Testis (tissue), 3 donors: Measurements from ENCODE around the gene TEAD1. TPM values are rescaled to one million over a fixed set of nuclear protein-coding genes. Genes with fewer than 3 reads are reported as not detected.

Experiments
- DNase-seq: peaks from one replicate; pipeline ENCODE4 v3.0.0-alpha.2; 2019
- H3K27ac ChIP-seq, 2 donors: fragments of 200-600 bp; sonication (generic); one replicate each; pipeline ENCODE4 v1.5.1; 2019
- H3K27me3 ChIP-seq: fragments of 200-600 bp; sonication (generic); one replicate; pipeline ENCODE4 v1.5.1; 2019
- H3K36me3 ChIP-seq: fragments of 200-600 bp; sonication (generic); one replicate; pipeline ENCODE4 v1.5.1; 2017; ENCODE audit warnings: low read depth; ENCODE audit errors: missing control alignments
- H3K4me1 ChIP-seq: fragments of 200-600 bp; sonication (generic); one replicate; pipeline ENCODE4 v1.5.1; 2019
- H3K4me3 ChIP-seq, 2 donors: fragments of 200-600 bp; sonication (generic); one replicate each; pipeline ENCODE4 v1.5.1; 2017 to 2019
- H3K9me3 ChIP-seq: fragments of 200-600 bp; sonication (generic); one replicate; pipeline ENCODE4 v1.5.1; 2017
- POLR2A ChIP-seq: fragments of 450-650 bp; IDR thresholded peaks from one replicate; pipeline ENCODE4 v1.6.1; 2017; ENCODE audit warnings: antibody characterized with exemption, mild to moderate bottlenecking, moderate library complexity
- WGBS, 2 donors: methylation state at CpG; one replicate each; pipeline ENCODE4 v1.1.5; 2018; 5-methylcytosine and 5-hydroxymethylcytosine counted together
- intact Hi-C: fragments of 100-400 bp; cut with DNase I; formaldehyde crosslinking; loops from one replicate; pipeline ENCODE4 v1.15.1; 2023; ENCODE audit warnings: low total_unique reads
- polyA plus RNA-seq: library from polyadenylated mRNA; stranded (reverse); fragments of 350-450 nt; fragmentation: Illumina TruSeq; extraction: RNeasy Lipid Tissue Mini Kit (QIAGEN cat#74804); gene quantifications from one replicate; pipeline ENCODE4 v1.2.3, GENCODE V29; 2014; ENCODE audit warnings: low read depth, low replicate concordance; ENCODE audit not compliant: insufficient read depth
- total RNA-seq, 2 donors: library from RNA; depleted of rRNA; stranded (reverse); fragments of >200 nt; gene quantifications; one replicate each; pipeline ENCODE4 v1.2.3, GENCODE V29; 2016
- TF ChIP-seq, protein P1 (sequence below), 3 experiments: fragments of 450-650 bp in 2 of 3; fragments of 200-600 bp in 1 of 3; sonication (generic) in 1 of 3; IDR thresholded peaks; one replicate each; pipeline ENCODE4 v1.5.1; 2016 to 2019; ENCODE audit warnings: antibody characterized with exemption in 3 of 3, mild to moderate bottlenecking in 2 of 3, moderate library complexity in 1 of 3

TEAD1 gene
- total and polyA plus RNA-seq, 3 donors from 2014 or later, result 24.6 to 78.1 (median 63.5) TPM

DNA sequence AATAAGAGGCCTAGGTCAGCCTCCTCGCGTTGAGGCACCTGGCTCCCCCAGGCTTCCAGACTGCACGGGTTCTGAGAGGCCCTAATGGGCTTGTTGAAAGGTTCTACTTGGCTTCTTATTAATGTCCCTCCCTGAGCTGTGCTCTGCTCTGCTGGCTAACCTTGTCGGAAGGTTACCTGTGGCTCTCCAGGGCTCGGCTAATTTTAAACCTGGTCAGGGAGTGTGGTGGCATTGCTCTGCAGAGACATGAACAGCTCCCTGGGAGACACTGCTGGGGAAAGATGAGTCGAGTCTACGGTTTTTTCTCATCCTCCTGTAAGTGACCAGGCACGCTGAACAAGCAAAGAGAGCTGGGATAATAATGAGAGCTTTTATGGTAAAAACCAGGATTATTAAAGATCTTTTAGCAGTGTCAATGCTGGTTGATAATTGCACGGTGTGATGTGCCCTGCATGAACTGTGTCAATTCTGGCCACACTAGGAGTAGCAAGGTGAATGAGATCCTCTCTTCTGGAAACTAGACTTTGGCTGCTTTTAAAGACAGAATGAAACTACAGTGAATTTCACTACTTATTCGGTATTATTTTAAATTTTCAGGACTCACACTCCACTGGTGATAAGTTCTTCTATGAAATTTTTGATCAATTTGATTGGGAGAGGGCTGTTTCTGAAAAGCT, 70.7 kb downstream of the TEAD1 start:
- no peaks in the 10 kb centered on the region for H3K9me3 ChIP-seq
- H3K27ac ChIP-seq, result no peak overlapping the region
- H3K27me3 ChIP-seq, result no peaks in the 10 kb centered on the region
- no peaks in the 10 kb centered on the region for H3K36me3 ChIP-seq
- TF ChIP-seq POLR2A, result peak; percentile 8
- TF ChIP-seq, protein P1, sequence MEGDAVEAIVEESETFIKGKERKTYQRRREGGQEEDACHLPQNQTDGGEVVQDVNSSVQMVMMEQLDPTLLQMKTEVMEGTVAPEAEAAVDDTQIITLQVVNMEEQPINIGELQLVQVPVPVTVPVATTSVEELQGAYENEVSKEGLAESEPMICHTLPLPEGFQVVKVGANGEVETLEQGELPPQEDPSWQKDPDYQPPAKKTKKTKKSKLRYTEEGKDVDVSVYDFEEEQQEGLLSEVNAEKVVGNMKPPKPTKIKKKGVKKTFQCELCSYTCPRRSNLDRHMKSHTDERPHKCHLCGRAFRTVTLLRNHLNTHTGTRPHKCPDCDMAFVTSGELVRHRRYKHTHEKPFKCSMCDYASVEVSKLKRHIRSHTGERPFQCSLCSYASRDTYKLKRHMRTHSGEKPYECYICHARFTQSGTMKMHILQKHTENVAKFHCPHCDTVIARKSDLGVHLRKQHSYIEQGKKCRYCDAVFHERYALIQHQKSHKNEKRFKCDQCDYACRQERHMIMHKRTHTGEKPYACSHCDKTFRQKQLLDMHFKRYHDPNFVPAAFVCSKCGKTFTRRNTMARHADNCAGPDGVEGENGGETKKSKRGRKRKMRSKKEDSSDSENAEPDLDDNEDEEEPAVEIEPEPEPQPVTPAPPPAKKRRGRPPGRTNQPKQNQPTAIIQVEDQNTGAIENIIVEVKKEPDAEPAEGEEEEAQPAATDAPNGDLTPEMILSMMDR (IDR thresholded peaks at IDR 0.05), result no peak
- no peak for DNase-seq
- intact Hi-C loops, result no loop called here
- peaks cover 7% of the 10 kb centered on the region for H3K4me1 ChIP-seq
- 55 to 69% methylated on average over 10 of the region's 10 CpGs for WGBS, 2 donors
- H3K4me3 ChIP-seq, result no peak overlapping the region

DNA sequence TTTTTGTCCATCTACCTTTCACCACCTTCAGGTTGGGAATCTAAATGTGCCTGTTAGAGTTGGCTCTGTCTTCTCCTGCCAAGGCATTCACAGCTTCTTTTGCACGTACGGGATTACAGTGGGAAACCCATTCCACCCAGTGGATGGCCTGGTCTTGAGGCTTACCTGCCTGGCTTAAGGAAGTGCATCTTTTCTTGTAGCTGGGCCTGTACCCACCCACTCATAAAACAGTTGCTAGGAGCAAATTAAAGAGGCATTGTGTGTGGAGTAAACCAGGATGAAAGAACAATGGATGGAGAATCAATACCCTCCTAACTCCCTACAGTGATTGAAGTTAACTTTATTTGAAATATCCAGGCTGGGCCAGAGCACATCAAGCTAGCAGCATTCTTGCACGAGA, 71.6 kb downstream of the TEAD1 start:
- intact Hi-C loops, result no loop called here
- Histone ChIP-seq H3K4me1 (peaks cover 7% of the 10 kb centered on the region), H3K27ac (no peak overlapping the region), H3K27me3 (no peaks in the 10 kb centered on the region), H3K36me3 (no peaks in the 10 kb centered on the region), H3K4me3 (no peak overlapping the region), H3K9me3 (no peaks in the 10 kb centered on the region)
- DNase-seq, result no peak
- 78 to 88% methylated on average over 3 of the region's 3 CpGs for WGBS, 2 donors
- TF ChIP-seq, protein P1 (IDR thresholded peaks at IDR 0.05), result no peak
- TF ChIP-seq POLR2A, result no peak

DNA sequence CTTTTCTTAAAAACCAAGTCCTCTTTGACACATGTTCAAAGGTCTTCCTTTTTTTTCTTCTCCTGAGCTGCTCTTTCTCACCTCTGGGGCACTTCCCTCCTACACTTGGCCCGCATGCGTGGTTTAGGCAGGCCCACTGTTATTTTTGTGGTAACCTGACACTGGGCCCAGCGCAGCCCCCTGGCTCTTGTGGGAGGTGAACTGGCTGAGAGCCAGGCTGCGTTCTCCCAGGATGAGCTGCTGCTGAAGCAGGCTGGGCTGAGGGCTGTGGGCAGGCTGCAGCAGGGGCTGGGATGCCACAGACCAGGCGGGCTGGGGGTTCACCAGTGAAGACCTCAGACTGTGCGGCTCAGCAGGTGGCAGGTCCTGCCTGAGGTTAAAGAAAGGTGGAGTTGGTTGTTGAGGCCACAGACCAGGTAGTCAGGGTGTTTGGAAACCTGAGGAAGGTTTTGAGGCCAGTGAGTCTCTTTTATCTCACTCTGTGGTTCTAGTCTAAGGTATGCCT, 72.4 kb downstream of the TEAD1 start:
- no peaks in the 10 kb centered on the region for H3K27me3 ChIP-seq
- no peaks in the 10 kb centered on the region for H3K9me3 ChIP-seq
- peak; percentile 69 for DNase-seq
- no peaks in the 10 kb centered on the region for H3K36me3 ChIP-seq
- no peak overlapping the region for H3K4me3 ChIP-seq
- WGBS, 2 donors, result 26 to 39% methylated on average over 5 to 6 of the region's 6 CpGs
- intact Hi-C loops, result no loop called here
- H3K27ac ChIP-seq, result no peak overlapping the region
- H3K4me1 ChIP-seq, result peaks cover 7% of the 10 kb centered on the region
- no peak for TF ChIP-seq POLR2A
- TF ChIP-seq, protein P1 (IDR thresholded peaks at IDR 0.05), result no peak

DNA sequence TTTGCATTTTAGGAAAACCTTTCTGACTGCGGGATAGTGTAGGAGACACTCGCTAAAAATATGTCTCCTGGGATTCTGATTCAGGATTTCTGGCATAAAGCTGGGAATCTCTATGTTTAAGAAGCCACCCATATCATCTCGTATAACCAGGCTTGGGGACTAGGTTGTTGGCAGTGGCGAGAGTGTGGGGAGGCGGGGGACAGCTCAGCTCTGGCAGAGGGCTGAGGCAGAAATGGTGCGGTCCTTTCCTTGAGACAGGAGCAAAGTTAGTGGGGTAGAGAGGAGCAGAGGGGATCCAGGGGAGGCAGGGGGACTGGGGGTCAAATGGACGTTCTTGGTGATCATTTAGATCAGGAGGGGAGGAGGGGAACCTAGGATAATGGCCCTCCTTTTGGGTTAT, 74.3 kb downstream of the TEAD1 start:
- Histone ChIP-seq H3K27ac (no peak overlapping the region), H3K27me3 (no peaks in the 10 kb centered on the region), H3K9me3 (no peaks in the 10 kb centered on the region), H3K36me3 (no peaks in the 10 kb centered on the region), H3K4me3 (no peak overlapping the region), H3K4me1 (peaks cover 7% of the 10 kb centered on the region)
- TF ChIP-seq, protein P1 (IDR thresholded peaks at IDR 0.05), result no peak
- no peak for TF ChIP-seq POLR2A
- intact Hi-C loops, result no loop called here
- 91 to 92% methylated on average over 7 of the region's 7 CpGs for WGBS, 2 donors
- no peak for DNase-seq

DNA sequence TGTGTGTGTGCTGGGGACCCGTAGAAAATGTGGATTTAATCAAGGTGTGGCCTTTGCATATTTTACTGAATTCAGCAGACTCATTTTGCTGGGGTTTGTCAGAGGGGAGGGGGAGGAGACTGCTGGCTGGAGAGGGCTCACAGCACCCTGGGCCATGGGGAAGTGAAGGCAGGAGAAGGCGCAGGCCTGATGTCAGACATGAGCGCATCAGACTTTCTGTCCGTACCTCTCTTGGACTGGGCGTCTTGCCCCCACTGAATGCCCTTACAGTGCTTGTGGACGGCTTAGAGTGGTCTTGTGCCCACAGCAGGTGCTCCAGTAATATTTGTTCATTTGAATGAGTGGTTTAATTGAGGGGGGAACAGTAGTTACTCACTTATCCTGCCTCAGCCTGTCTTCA, 75.2 kb downstream of the TEAD1 start:
- intact Hi-C loops, result no loop called here
- Histone ChIP-seq H3K27ac (no peak overlapping the region), H3K4me3 (no peak overlapping the region), H3K27me3 (no peaks in the 10 kb centered on the region), H3K36me3 (no peaks in the 10 kb centered on the region), H3K4me1 (peaks cover 7% of the 10 kb centered on the region), H3K9me3 (no peaks in the 10 kb centered on the region)
- no peak for DNase-seq
- WGBS, 2 donors, result 83 to 98% methylated on average over 6 of the region's 6 CpGs
- TF ChIP-seq, protein P1 (IDR thresholded peaks at IDR 0.05), result no peak
- TF ChIP-seq POLR2A, result no peak
